Measurements from ENCODE around the gene ERBB4. TPM values are rescaled to one million over a fixed set of nuclear protein-coding genes. Genes with fewer than 3 reads are reported as not detected.

ERBB4 gene
- total and polyA plus RNA-seq, 10 of the 15 experiments (the other 5 are each of a cell fraction or from before 2014, with no cell fraction given), result under 0.01 to 0.23 (median 0.01) TPM; not detected in 4

GRCh38 chr2:212208467-212208866, 330.1 kb downstream of the ERBB4 start:
- Histone ChIP-seq H3K36me3 (ENCODE audit: control insufficient read depth in 2 of 2, insufficient read depth in 2 of 2, low read length in 1 of 2) (no peaks in the 10 kb centered on the region), H3K27ac (ENCODE audit: control insufficient read depth, insufficient read depth) (no peak overlapping the region), H3K79me2 (ENCODE audit: control insufficient read depth, insufficient read depth, low read length) (no peaks in the 10 kb centered on the region), H2AFZ (ENCODE audit: control insufficient read depth, low read depth, low read length) (no peak overlapping the region), H3K4me1 (ENCODE audit: control insufficient read depth, insufficient read depth, low read length) (no peaks in the 10 kb centered on the region), H4K20me1 (ENCODE audit: control insufficient read depth, insufficient read depth) (no peaks in the 10 kb centered on the region), H3K4me2 (ENCODE audit: control insufficient read depth, insufficient read depth) (no peak overlapping the region), H3K9ac (ENCODE audit: control insufficient read depth, insufficient read depth, low read length) (no peak overlapping the region), H3K4me3 (no peak overlapping the region), H3K27me3 (replicated peaks in 1 of 2; ENCODE audit: control insufficient read depth in 2 of 2, insufficient read depth in 2 of 2, low read length in 1 of 2) (no peaks in the 10 kb centered on the region), H3K9me3 (replicated peaks; ENCODE audit: control insufficient read depth, insufficient read depth, low read length) (no peaks in the 10 kb centered on the region)
- FAIRE-seq (no peak), DNase-seq (ENCODE audit: low read depth, low spot score) (no peak), ATAC-seq (no peak)
- POLR2A ChIA-PET, result no interaction called here
- TF ChIP-seq NKRF (conservative IDR thresholded peaks at IDR 0.05) (no peak), SPI1 (IDR thresholded peaks at IDR 0.05; ENCODE audit: borderline replicate concordance, insufficient read depth, low read depth, low read length) (no peak), CTCF (IDR thresholded peaks at IDR 0.05 in 2 of 3, conservative IDR thresholded peaks at IDR 0.05 in 1 of 3; ENCODE audit: control insufficient read depth in 2 of 3, extremely low read depth in 1 of 3, insufficient read depth in 1 of 3, low read depth in 3 of 3, low read length in 3 of 3) (no peak), ZNF24 (IDR thresholded peaks at IDR 0.05) (no peak), NRF1 (conservative IDR thresholded peaks at IDR 0.05; ENCODE audit: low read depth, low read length) (no peak), HDGF (IDR thresholded peaks at IDR 0.05) (no peak), MEF2A (IDR thresholded peaks at IDR 0.05; ENCODE audit: insufficient read depth, low read depth, low read length) (no peak), HDAC6 (IDR thresholded peaks at IDR 0.05; ENCODE audit: unreplicated experiment) (no peak), SP1 (IDR thresholded peaks at IDR 0.05; ENCODE audit: low read depth, low read length) (no peak), EGR1 (IDR thresholded peaks at IDR 0.05; ENCODE audit: borderline replicate concordance in 1 of 2, low read depth in 2 of 2, low read length in 2 of 2) (no peak), STAT3 (IDR thresholded peaks at IDR 0.05; ENCODE audit: low read depth, low read length) (no peak), SKIL (IDR thresholded peaks at IDR 0.05; ENCODE audit: low read depth, poor library complexity, severe bottlenecking) (no peak), SRF (IDR thresholded peaks at IDR 0.05; ENCODE audit: low read depth in 2 of 2, low read length in 2 of 2) (no peak), SREBF2 (IDR thresholded peaks at IDR 0.05; ENCODE audit: low read length) (no peak), RELB (IDR thresholded peaks at IDR 0.05; ENCODE audit: low read depth) (no peak)
- intact Hi-C loops (cut with micrococcal nuclease; ENCODE audit: unreplicated experiment) (no loop called here), in situ Hi-C loops (cut with MboI) (no loop called here)
- 0% methylated on average over 1 of the region's 1 CpG for WGBS (ENCODE audit: insufficient coverage, insufficient replicate concordance, low lambda C conversion rate, missing lambda C conversion rate)
- no TSS peak for BruUV-seq (replicated peaks)
- CTCF ChIA-PET, result interaction anchor here (0.7 to 1.4 kb wide), 2 partner anchors 66 to 204 kb away, joined by 3 to 6 read pairs; no protein-coding TSS in a partner anchor
- SMC1A ChIA-PET (ENCODE audit: uncharacterized antibody, unreplicated experiment), result interaction anchor here (1.0 kb wide), 1 partner anchor 9 kb away, joined by 3 read pairs; no protein-coding TSS in a partner anchor
- RAD21 ChIA-PET (ENCODE audit: unreplicated experiment), result no interaction called here
